HepG2 (cell line): ENCODE measurements around the gene RPL41. TPM values are rescaled to one million over a fixed set of nuclear protein-coding genes. Genes with fewer than 3 reads are reported as not detected.
A peak's percentile ranks its signal among the peaks of the same experiment; 100 is the strongest.

Experiments used
- AGO2 ChIP-seq: fragments of 200-400 bp; formaldehyde crosslinking; optimal IDR thresholded peaks from 2 replicates; pipeline ENCODE3; 2017; ENCODE audit warnings: mild to moderate bottlenecking, low read depth, low read length, moderate library complexity
- CENPT ChIP-seq: sonication (generic); formaldehyde crosslinking; IDR thresholded peaks from 2 replicates; pipeline ENCODE4 v1.8.0; 2022; ENCODE audit warnings: low read depth, mild to moderate bottlenecking, moderate library complexity, missing genetic modification reagents
- EP300 ChIP-seq, 3 experiments: sonication (generic) in 1 of 3; formaldehyde crosslinking in 1 of 3; IDR thresholded peaks; 2 replicates each; pipeline versions ENCODE4 v1.5.1 to v1.6.1; 2011 to 2020; ENCODE audit warnings: low read depth in 2 of 3, low read length in 2 of 3, borderline replicate concordance in 1 of 3, improper control_type of control experiment in 1 of 3, mild to moderate bottlenecking in 1 of 3, missing genetic modification reagents in 1 of 3, moderate library complexity in 1 of 3
- HNRNPL ChIP-seq: fragments of 200-400 bp; formaldehyde crosslinking; IDR thresholded peaks from 2 replicates; pipeline ENCODE4 v1.6.1; 2017; ENCODE audit warnings: mild to moderate bottlenecking, low read depth, low read length
- TSC22D2 ChIP-seq: sonication (generic); formaldehyde crosslinking; IDR thresholded peaks from 2 replicates; pipeline ENCODE4 v1.5.1; 2020; ENCODE audit warnings: missing genetic modification reagents, mild to moderate bottlenecking, borderline replicate concordance
- ZKSCAN8 ChIP-seq: IDR thresholded peaks from 2 replicates; pipeline ENCODE4 v1.6.1; 2016; ENCODE audit warnings: borderline replicate concordance, missing genetic modification reagents, missing compliant biosample characterization
- ZNF256 ChIP-seq: sonication (generic); formaldehyde crosslinking; conservative IDR thresholded peaks from 2 replicates; pipeline ENCODE4 v1.4.0; 2020; ENCODE audit warnings: missing genetic modification reagents
- ZNF367 ChIP-seq: sonication (generic); formaldehyde crosslinking; IDR thresholded peaks from 2 replicates; pipeline ENCODE4 v1.4.0; 2020; ENCODE audit warnings: missing genetic modification reagents, borderline replicate concordance
- ZNF446 ChIP-seq: sonication (generic); formaldehyde crosslinking; IDR thresholded peaks from 2 replicates; pipeline ENCODE4 v1.5.0; 2020; ENCODE audit warnings: mild to moderate bottlenecking, missing genetic modification reagents
- ZNF670 ChIP-seq: sonication (generic); formaldehyde crosslinking; IDR thresholded peaks from 2 replicates; pipeline ENCODE4 v1.8.0; 2022; ENCODE audit warnings: mild to moderate bottlenecking, missing genetic modification reagents, borderline replicate concordance
- ZNF766 ChIP-seq: sonication (generic); formaldehyde crosslinking; IDR thresholded peaks from 2 replicates; pipeline ENCODE4 v1.5.0; 2020; ENCODE audit warnings: missing genetic modification reagents, borderline replicate concordance
- polyA plus RNA-seq, 8 experiments: library from polyadenylated mRNA; depleted of rRNA in 3 of 8; stranded (reverse) in 7 of 8; unstranded in 1 of 8; fragments of >200 nt; fragmentation: Illumina TruSeq in 4 of 8; extraction: Trizol in 4 of 8; gene quantifications; 2 replicates each; pipeline versions ENCODE4 v1.2.1 to v1.2.3, GENCODE V29; 2011 to 2016; ENCODE audit warnings: low read depth in 4 of 8, missing spikeins in 1 of 8, mixed read lengths in 1 of 8; ENCODE audit not compliant: insufficient read depth in 1 of 8
- total RNA-seq, 5 experiments: library from RNA; depleted of rRNA; stranded (reverse); fragments of >200 nt; fragmentation: Illumina TruSeq; extraction: Trizol; gene quantifications; 2 replicates each; pipeline ENCODE4 v1.2.3, GENCODE V29; 2016; ENCODE audit warnings: low read depth in 1 of 5
- TF ChIP-seq, protein P1 (sequence below): sonication (generic); formaldehyde crosslinking; conservative IDR thresholded peaks from 2 replicates; pipeline ENCODE4 v1.4.0; 2020; ENCODE audit warnings: missing genetic modification reagents
- TF ChIP-seq, protein P2 (sequence below): sonication (generic); formaldehyde crosslinking; IDR thresholded peaks from 2 replicates; pipeline ENCODE4 v1.5.0; 2020; ENCODE audit warnings: mild to moderate bottlenecking, missing genetic modification reagents
- TF ChIP-seq, protein P3 (sequence below): sonication (generic); formaldehyde crosslinking; IDR thresholded peaks from 2 replicates; pipeline ENCODE4 v1.4.0; 2020; ENCODE audit warnings: low read depth, mild to moderate bottlenecking, missing genetic modification reagents
- TF ChIP-seq, protein P4 (sequence below): sonication (generic); formaldehyde crosslinking; IDR thresholded peaks from 2 replicates; pipeline ENCODE4 v1.9.0; 2021; ENCODE audit warnings: missing genetic modification reagents, mild to moderate bottlenecking, borderline replicate concordance
- TF ChIP-seq, protein P5 (sequence below): sonication (generic); formaldehyde crosslinking; IDR thresholded peaks from 2 replicates; pipeline ENCODE4 v1.8.0; 2022; ENCODE audit warnings: missing genetic modification reagents, mild to moderate bottlenecking, borderline replicate concordance
- TF ChIP-seq, protein P6 (sequence below): sonication (generic); formaldehyde crosslinking; IDR thresholded peaks from 2 replicates; pipeline ENCODE4 v1.4.0; 2020; ENCODE audit warnings: missing genetic modification reagents

RPL41 gene
- total and polyA plus RNA-seq, 2 of the 13 experiments (the other 11 are each of a cell fraction or from before 2014, with no cell fraction given), result 4,012 to 7,670 TPM

DNA sequence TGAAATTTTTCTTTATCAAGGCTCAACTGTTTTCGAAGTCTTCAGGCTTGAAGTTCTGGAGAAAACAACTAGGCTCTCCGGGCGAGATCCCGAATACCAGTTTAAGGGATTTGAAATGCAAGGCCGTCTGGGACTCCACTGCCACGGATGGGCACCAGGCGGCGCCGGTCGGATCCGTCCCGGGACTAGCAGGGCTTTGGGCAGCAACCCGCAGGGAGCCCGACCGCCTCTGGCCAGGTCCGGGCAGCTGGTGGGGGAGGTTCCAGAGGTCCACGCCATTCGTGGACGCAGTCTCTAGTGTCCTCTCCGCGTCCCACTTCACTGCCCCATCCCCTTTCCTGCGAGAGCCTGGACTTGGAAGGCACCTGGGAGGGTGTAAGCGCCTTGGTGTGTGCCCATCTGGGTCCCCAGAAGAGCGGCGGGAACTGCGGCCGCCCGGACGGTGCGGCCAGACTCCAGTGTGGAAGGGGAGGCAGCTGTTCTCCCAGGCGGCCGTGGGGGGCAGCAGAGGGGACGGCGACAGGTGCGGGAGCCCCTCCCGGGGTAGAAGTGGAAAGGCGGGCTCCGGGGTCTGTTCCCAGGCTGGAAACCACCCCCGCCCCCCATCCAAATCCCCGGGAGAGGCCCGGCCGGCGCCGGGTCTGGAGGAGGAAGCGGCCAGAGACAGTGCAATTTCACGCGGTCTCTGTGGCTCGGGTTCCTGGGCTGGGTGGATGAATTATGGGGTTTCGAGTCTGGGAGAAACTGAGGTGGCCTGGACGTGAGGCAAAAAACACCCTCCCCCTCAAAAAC is 37.3 kb upstream of the RPL41 start (continued):
- TF ChIP-seq, protein P1, sequence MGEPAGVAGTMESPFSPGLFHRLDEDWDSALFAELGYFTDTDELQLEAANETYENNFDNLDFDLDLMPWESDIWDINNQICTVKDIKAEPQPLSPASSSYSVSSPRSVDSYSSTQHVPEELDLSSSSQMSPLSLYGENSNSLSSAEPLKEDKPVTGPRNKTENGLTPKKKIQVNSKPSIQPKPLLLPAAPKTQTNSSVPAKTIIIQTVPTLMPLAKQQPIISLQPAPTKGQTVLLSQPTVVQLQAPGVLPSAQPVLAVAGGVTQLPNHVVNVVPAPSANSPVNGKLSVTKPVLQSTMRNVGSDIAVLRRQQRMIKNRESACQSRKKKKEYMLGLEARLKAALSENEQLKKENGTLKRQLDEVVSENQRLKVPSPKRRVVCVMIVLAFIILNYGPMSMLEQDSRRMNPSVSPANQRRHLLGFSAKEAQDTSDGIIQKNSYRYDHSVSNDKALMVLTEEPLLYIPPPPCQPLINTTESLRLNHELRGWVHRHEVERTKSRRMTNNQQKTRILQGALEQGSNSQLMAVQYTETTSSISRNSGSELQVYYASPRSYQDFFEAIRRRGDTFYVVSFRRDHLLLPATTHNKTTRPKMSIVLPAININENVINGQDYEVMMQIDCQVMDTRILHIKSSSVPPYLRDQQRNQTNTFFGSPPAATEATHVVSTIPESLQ (CRISPR knock-in tag), result no peak
- TF ChIP-seq TSC22D2 (CRISPR knock-in tag) (peak; percentile 30; the same call in 1 of the 2 replicates), ZNF446 (no peak), ZNF367 (CRISPR knock-in tag) (no peak), HNRNPL (peak; percentile 91), AGO2 (peak; percentile 63), CENPT (CRISPR knock-in tag) (no peak), ZKSCAN8 (CRISPR knock-in tag) (no peak; the same call in 1 of the 2 replicates), ZNF670 (no peak), ZNF256 (CRISPR knock-in tag) (no peak), EP300 (IDR thresholded peaks at IDR 0.05; ENCODE audit: low read depth in 2 of 2, low read length in 2 of 2) (0 out of 4 replicates have a peak, but pooled peaks of 1 of the 2 experiments have one; percentile 22), EP300 (CRISPR knock-in tag; IDR thresholded peaks at IDR 0.05; ENCODE audit: borderline replicate concordance) (no peak; the same call in 1 of the 2 replicates), ZNF766 (CRISPR knock-in tag) (0 out of 2 replicates have a peak, but pooled peaks have one; percentile 49)
- TF ChIP-seq, protein P2, sequence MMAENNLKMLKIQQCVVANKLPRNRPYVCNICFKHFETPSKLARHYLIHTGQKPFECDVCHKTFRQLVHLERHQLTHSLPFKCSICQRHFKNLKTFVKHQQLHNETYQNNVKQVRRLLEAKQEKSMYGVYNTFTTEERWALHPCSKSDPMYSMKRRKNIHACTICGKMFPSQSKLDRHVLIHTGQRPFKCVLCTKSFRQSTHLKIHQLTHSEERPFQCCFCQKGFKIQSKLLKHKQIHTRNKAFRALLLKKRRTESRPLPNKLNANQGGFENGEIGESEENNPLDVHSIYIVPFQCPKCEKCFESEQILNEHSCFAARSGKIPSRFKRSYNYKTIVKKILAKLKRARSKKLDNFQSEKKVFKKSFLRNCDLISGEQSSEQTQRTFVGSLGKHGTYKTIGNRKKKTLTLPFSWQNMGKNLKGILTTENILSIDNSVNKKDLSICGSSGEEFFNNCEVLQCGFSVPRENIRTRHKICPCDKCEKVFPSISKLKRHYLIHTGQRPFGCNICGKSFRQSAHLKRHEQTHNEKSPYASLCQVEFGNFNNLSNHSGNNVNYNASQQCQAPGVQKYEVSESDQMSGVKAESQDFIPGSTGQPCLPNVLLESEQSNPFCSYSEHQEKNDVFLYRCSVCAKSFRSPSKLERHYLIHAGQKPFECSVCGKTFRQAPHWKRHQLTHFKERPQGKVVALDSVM, result peak; percentile 71
- TF ChIP-seq, protein P3, sequence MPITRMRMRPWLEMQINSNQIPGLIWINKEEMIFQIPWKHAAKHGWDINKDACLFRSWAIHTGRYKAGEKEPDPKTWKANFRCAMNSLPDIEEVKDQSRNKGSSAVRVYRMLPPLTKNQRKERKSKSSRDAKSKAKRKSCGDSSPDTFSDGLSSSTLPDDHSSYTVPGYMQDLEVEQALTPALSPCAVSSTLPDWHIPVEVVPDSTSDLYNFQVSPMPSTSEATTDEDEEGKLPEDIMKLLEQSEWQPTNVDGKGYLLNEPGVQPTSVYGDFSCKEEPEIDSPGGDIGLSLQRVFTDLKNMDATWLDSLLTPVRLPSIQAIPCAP (CRISPR knock-in tag), result no peak
- TF ChIP-seq, protein P4, sequence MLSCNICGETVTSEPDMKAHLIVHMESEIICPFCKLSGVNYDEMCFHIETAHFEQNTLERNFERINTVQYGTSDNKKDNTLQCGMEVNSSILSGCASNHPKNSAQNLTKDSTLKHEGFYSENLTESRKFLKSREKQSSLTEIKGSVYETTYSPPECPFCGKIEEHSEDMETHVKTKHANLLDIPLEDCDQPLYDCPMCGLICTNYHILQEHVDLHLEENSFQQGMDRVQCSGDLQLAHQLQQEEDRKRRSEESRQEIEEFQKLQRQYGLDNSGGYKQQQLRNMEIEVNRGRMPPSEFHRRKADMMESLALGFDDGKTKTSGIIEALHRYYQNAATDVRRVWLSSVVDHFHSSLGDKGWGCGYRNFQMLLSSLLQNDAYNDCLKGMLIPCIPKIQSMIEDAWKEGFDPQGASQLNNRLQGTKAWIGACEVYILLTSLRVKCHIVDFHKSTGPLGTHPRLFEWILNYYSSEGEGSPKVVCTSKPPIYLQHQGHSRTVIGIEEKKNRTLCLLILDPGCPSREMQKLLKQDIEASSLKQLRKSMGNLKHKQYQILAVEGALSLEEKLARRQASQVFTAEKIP (CRISPR knock-in tag), result no peak
- TF ChIP-seq, protein P5, sequence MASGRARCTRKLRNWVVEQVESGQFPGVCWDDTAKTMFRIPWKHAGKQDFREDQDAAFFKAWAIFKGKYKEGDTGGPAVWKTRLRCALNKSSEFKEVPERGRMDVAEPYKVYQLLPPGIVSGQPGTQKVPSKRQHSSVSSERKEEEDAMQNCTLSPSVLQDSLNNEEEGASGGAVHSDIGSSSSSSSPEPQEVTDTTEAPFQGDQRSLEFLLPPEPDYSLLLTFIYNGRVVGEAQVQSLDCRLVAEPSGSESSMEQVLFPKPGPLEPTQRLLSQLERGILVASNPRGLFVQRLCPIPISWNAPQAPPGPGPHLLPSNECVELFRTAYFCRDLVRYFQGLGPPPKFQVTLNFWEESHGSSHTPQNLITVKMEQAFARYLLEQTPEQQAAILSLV (CRISPR knock-in tag), result peak; percentile 82; the same call in 1 of the 2 replicates
- TF ChIP-seq, protein P6, sequence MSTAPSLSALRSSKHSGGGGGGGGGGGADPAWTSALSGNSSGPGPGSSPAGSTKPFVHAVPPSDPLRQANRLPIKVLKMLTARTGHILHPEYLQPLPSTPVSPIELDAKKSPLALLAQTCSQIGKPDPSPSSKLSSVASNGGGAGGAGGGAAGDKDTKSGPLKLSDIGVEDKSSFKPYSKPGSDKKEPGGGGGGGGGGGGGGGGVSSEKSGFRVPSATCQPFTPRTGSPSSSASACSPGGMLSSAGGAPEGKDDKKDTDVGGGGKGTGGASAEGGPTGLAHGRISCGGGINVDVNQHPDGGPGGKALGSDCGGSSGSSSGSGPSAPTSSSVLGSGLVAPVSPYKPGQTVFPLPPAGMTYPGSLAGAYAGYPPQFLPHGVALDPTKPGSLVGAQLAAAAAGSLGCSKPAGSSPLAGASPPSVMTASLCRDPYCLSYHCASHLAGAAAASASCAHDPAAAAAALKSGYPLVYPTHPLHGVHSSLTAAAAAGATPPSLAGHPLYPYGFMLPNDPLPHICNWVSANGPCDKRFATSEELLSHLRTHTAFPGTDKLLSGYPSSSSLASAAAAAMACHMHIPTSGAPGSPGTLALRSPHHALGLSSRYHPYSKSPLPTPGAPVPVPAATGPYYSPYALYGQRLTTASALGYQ (CRISPR knock-in tag), result no peak; the same call in 1 of the 2 replicates
